HG02981 (cell line): Measurements from ENCODE around the gene SH3BP4.

ENCODE experiments used
- ATAC-seq: cut with Tn5 transposase; IDR thresholded peaks from one replicate; pipeline ENCODE4 v1.9.1; 2021; ENCODE audit warnings: mild to moderate bottlenecking, moderate library complexity; ENCODE audit not compliant: unreplicated experiment

The SH3BP4 gene

GRCh38 chr2:234996069-234996940 lies 44.5 kb downstream of the SH3BP4 start:
- no peak for ATAC-seq

- no peak for ATAC-seq
Observed at GRCh38 chr2:234996941-234997270, 45.1 kb downstream of the SH3BP4 start.

DNA sequence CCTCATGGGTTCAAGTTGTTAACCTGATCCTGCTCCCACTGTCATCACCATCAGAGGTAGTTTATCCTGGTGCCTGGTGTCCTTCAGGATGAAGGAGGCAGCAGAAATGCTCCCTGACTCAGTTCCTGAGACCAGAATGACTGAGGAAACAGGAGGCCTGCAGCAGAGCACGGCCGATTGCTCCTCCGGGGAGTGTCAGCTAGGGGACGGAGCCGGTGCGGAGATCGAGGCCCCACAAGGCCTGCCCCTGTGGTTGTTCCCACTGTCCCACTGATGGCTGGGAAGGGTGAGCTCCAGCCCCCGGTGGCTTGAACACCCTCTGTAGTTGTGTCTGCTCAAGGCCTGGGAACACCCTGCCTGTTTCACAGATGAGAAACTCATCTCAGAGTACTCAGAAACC lies 45.6 kb downstream of the SH3BP4 start:
- no peak for ATAC-seq

- no peak for ATAC-seq
Observed at GRCh38 chr2:234998404-234999211, 46.8 kb downstream of the SH3BP4 start.

- ATAC-seq: no peak
Observed at GRCh38 chr2:234999740-235000425, 48.1 kb downstream of the SH3BP4 start.

DNA sequence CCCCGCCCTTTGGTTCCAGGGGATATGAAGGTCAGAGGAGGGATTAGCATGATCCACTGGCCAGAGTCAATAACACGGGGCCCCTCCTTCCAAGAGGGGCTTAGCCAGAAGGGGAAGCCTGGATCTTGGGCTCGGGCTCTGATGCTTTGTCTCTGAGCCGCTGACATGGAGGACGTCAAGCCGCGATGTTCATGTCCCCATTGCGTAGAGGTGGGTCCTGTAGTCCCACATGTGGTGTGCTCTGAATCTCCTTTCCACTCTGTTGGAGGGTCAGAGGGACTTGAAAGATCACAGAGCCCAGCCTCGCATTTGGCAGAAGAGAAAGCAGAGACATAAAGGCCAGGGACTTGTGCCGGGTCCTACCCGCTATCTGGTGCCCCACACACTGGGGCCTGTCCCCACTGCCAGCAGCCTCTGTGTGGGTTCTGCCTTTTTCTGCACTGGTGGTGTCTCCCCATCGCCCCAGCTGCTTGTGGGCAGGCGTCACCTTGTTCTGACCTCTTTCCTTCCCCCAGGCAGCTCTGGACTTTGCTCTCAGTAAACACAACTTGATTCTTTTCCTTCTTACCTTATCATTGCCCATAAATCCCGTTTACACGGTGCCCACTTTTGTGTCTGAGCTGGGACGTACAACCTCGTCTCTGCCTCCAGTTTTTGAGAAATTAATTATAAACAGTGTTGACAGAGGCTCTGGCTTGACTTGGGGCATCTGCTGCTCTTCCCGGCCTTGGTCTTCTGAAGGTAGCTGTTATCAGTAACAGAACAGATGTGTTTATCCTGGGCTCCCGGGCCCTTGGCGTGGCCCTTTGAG lies 48.8 kb downstream of the SH3BP4 start:
- ATAC-seq: no peak

DNA sequence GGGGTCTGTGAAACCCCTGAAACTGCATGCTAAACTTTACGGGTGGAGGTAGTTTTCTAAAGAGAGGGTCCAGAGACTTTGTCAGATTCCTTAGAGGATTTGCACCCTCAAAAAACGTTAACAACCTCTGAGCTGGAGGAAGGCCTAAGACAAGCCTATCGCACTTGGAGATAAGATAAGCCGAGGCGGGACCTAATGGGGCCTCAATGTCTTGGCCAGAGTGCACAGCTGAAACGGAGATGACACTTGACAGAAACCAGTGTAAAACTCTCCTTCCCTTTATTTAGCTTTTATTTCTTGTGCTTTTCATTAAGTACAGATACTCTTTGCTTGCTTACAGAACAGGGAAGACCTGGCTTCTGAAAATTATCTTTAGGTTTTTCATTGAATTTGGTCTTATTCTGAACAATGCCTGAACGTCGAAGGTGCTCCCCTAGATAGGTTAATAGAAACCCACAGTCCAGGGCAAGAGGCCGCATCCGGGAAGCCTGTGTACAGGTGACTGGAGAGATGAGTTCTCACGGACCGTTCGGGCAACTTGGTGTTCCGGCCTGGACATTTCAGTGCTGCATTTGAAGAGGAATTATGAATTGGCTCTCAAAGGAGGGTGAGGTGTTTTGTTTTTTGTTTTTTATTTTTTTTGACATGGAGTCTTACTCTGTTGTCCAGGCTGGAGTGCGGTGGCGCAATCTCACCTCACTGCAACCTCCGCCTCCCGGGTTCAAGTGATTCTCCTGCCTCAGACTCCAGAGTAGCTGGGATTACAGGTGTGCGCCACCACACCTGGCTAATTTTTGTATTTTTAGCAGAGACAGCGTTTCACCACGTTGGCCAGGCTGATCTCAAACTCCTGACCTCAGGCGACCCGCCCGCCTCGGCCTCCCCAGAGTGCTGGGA lies 49.7 kb downstream of the SH3BP4 start:
- ATAC-seq: no peak

GRCh38 chr2:235002198-235003095 lies 50.6 kb downstream of the SH3BP4 start:
- no peak for ATAC-seq

DNA sequence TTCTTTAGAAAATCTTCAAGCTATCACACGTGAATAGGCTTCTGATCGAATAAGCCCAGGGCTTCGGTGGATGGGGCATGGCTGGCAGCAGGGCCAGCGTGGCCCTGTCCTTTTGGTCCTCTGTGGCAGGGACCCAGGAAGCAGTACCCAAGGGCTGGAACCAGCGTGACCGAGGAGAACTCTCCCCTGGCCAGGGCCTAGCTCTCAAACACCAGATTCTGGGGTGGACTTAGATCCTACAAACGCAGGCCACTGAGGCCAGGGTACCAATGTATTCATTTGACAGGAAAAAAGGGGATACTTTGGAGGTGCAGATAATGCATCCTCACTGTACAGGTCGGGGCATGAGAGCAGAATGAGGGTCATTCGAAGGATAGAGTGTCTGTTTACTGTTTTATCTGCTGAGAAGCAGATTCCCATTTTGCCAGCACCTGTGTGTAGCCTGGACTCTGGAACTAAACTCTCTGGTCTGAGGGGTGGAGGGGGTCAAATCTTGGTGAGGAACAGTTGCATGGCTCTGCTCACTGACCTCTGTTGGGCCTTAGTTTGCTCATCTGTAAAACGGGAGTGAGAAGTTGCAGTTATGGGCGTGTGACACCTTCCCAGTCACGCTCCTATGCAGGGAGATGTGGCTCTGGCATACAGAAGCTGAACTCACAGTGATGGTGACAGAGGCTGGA lies 51.4 kb downstream of the SH3BP4 start:
- no peak for ATAC-seq

- no peak for ATAC-seq
Observed at GRCh38 chr2:235004329-235004903, 52.6 kb downstream of the SH3BP4 start.

- no peak for ATAC-seq
Observed at GRCh38 chr2:235005023-235005422, 53.2 kb downstream of the SH3BP4 start.

DNA sequence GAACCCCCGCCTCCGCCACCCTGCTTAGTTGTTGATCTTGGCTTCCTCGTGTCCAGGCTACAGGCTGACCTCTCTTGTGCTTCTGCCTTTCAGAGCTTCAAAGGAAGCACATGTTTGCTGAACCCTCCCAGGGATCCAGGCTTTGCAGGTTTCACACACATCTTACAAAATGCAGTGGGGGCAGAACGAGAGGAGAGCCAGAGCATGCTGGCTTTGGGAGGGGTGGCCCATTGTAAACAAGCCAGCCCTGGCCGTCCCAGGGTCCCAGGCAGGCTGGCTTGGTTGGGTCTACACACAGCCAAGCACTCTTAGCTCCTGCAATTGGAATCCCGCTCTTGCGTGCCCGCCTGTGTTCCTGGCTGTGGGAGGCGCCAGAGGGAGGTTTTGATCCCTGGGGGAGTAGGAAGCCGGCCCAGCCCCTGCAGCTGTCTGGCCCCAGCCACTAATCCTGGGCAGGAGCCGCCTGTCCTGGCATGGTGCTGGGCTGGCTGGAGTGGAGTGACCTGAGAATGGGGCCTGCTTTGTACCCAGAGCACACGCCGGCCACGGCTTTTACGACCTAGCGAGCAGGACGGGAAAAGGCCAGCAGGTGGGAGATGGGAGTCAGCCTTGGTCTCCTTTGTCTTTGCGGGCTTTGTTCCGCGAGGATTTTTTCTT lies 53.9 kb downstream of the SH3BP4 start:
- ATAC-seq: no peak

- no peak for ATAC-seq
Observed at GRCh38 chr2:235006461-235006860, 54.6 kb downstream of the SH3BP4 start.

DNA sequence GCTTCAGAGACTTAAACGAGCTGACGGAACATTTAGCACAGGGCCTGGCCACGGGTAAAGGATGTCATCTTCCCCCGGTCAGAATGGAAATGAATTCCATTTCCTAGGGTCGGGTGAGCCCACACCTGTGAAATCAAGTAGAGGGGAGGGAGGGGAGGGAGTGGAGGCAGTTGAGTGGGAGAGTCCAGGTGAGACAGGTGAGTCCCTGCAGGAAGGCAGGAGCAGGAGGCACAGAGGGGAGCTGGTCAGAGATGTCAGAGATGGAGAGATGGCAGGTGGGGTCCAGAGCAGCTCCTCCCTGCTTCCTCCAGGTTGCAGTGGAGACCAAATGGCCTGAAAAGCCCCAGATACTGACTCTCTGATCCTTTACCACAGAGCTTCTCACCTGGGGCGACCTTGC lies 55.2 kb downstream of the SH3BP4 start:
- no peak for ATAC-seq

DNA sequence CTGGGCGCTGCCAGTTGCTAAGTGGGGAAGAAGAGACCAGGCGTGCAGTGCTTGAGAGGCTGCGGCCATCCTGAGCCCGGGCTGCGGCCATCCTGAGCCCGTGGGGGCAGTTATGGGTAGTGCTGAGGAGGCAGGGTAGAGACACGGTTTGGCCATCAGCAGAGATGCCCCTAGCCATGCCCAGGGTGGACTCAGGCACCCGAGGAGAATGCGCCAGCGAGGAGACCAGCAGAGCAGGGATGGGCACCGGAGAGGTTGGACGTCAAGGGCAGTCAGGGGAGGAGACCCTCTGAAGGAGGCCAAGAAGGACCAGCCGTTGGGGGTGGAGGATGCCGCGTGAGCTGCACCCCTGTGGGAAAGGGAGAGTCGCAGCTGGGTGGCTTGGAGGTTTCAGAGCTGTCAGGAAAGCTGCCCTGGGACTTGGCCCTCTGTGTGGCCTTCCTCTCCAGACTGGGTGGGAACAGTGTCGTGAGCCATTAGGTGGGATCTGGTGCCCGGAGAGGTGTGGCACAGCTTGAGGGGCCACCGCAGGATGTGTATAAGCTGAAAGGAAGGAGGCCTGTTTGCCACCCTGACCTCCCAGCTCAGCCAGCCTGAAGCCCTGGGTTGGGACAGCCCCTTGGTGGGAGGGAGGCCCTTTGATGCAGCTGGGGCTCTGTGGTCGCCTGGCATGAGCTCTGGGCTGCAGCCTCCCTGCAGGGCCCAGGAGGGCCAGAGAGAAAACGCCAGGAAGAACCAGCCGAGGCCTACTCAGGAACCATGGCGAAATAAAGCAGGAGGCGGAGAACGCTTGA lies 56.0 kb downstream of the SH3BP4 start:
- no peak for ATAC-seq

DNA sequence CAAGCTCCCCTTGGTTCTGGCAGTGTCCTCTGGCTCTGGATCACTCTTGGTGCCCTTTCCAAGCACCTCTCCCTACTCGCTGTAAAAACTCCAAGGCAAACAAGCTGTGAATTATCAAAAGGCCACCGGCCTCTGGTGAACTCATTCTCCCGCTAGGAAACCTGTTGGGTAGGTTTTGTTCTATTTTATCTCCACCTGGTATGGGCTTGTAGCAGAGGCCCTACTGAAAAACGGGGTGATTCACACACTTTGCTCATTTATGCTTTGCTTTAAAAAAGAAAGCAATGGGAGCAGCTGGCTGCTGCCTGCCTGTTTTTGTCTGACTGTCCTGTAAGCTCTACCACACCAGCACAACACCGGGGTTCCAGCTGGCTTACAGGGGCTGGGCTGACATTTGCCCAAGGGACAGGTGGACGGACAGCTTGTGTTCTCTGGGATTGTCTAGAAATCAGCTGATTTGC lies 56.8 kb downstream of the SH3BP4 start:
- no peak for ATAC-seq
